ENCODE results near the gene LMBRD2. TPM values are rescaled to one million over a fixed set of nuclear protein-coding genes. Genes with fewer than 3 reads are reported as not detected.
A peak's percentile ranks its signal among the peaks of the same experiment; 100 is the strongest.
"Not testable (repeated sequence)": the region's sequence is repeated elsewhere in the genome, so short reads cannot be mapped to it uniquely, and the experiment has no call there.

The LMBRD2 gene
- total RNA-seq (12.4 TPM), polyA plus RNA-seq (4.3 TPM)
- long read RNA-seq, donor 1, full-length matches to known transcripts = 1 of 1 reads
- long read RNA-seq, donor 1, partial matches to known transcripts = 0 of 1 reads
- long read RNA-seq, donor 1, other reads (novel, unspliced or antisense) = 0 of 1 reads
- long read RNA-seq, donor 2 = 0 reads
- long read RNA-seq, donor 3, full-length matches to known transcripts = 1 of 1 reads
- long read RNA-seq, donor 3, partial matches to known transcripts = 0 of 1 reads
- long read RNA-seq, donor 3, other reads (novel, unspliced or antisense) = 0 of 1 reads
- long read RNA-seq, donor 4, full-length matches to known transcripts = 1 of 1 reads
- long read RNA-seq, donor 4, partial matches to known transcripts = 0 of 1 reads
- long read RNA-seq, donor 4, other reads (novel, unspliced or antisense) = 0 of 1 reads
- long read RNA-seq, donor 5, full-length matches to known transcripts = 2 of 2 reads
- long read RNA-seq, donor 5, partial matches to known transcripts = 0 of 2 reads
- long read RNA-seq, donor 5, other reads (novel, unspliced or antisense) = 0 of 2 reads
- long read RNA-seq, donor 6, full-length matches to known transcripts = 1 of 1 reads
- long read RNA-seq, donor 6, partial matches to known transcripts = 0 of 1 reads
- long read RNA-seq, donor 6, other reads (novel, unspliced or antisense) = 0 of 1 reads
- long read RNA-seq, donor 7, full-length matches to known transcripts = 1 of 1 reads
- long read RNA-seq, donor 7, partial matches to known transcripts = 0 of 1 reads
- long read RNA-seq, donor 7, other reads (novel, unspliced or antisense) = 0 of 1 reads
- long read RNA-seq, donor 8 = 0 reads
- long read RNA-seq, donor 9, full-length matches to known transcripts = 1 of 1 reads
- long read RNA-seq, donor 9, partial matches to known transcripts = 0 of 1 reads
- long read RNA-seq, donor 9, other reads (novel, unspliced or antisense) = 0 of 1 reads
- long read RNA-seq, donor 10, full-length matches to known transcripts = 1 of 1 reads
- long read RNA-seq, donor 10, partial matches to known transcripts = 0 of 1 reads
- long read RNA-seq, donor 10, other reads (novel, unspliced or antisense) = 0 of 1 reads

GRCh38 chr5:36151434-36152323 is at the start of gene LMBRD2, which contains the start of gene SKP2:
Gene LMBRD2, minus strand, starts transcription at chr5:36151887. Its CDS starts 8,538 bp downstream, at chr5:36143349.
Gene SKP2, plus strand, starts transcription at chr5:36152111. Its CDS starts 152 bp downstream, at chr5:36152263.
- Histone ChIP-seq H3K4me1 (ENCODE audit: control insufficient read depth in 2 of 2, insufficient read depth in 2 of 2, low read length in 2 of 2) (peaks cover 6 to 17% of the 10 kb centered on the region in 2 donors), H3K36me3 (ENCODE audit: control insufficient read depth in 2 of 2, insufficient read depth in 2 of 2, low read length in 1 of 2) (peaks cover 7 to 30% of the 10 kb centered on the region in 2 donors), H3K9me3 (ENCODE audit: control insufficient read depth in 2 of 2, insufficient read depth in 1 of 2, low read length in 1 of 2) (no peaks in the 10 kb centered on the region), H3K27ac (ENCODE audit: low read depth in 1 of 2, low read length in 1 of 2) (peak within 1 kb of the TSS; percentile 72 to 89), H3K4me3 (ENCODE audit: low read length in 2 of 2) (peak within 1 kb of the TSS; percentile 75 to 80), H3K27me3 (ENCODE audit: control insufficient read depth in 2 of 2, insufficient read depth in 1 of 2, low read length in 1 of 2) (no peaks in the 10 kb centered on the region)
- DNase-seq (ENCODE audit: low read depth in 6 of 9, low spot score in 9 of 9) = peak; percentile 96 to 99 (median 98)
- under 1% methylated on average over 81 of the region's 81 CpGs for WGBS

GRCh38 chr5:36200513-36200912 is 48.8 kb upstream of the LMBRD2 start:
- Histone ChIP-seq H3K27ac (ENCODE audit: low read depth in 1 of 2, low read length in 1 of 2) (no peak overlapping the region), H3K9me3 (ENCODE audit: control insufficient read depth in 2 of 2, insufficient read depth in 1 of 2, low read length in 1 of 2) (no peaks in the 10 kb centered on the region), H3K4me3 (ENCODE audit: low read length in 2 of 2) (no peak overlapping the region), H3K27me3 (ENCODE audit: control insufficient read depth in 2 of 2, insufficient read depth in 1 of 2, low read length in 1 of 2) (no peaks in the 10 kb centered on the region), H3K36me3 (ENCODE audit: control insufficient read depth in 2 of 2, insufficient read depth in 2 of 2, low read length in 1 of 2) (peaks cover 4 to 23% of the 10 kb centered on the region in 2 donors), H3K4me1 (ENCODE audit: control insufficient read depth in 2 of 2, insufficient read depth in 2 of 2, low read length in 2 of 2) (no peaks in the 10 kb centered on the region)
- 98% methylated on average over 4 of the region's 4 CpGs for WGBS
- no peak for DNase-seq (ENCODE audit: low read depth in 6 of 9, low spot score in 9 of 9)

GRCh38 chr5:36199620-36200019 is 47.9 kb upstream of the LMBRD2 start:
- no peaks in the 10 kb centered on the region for H3K27me3 ChIP-seq (ENCODE audit: control insufficient read depth in 2 of 2, insufficient read depth in 1 of 2, low read length in 1 of 2)
- H3K36me3 ChIP-seq (ENCODE audit: control insufficient read depth in 2 of 2, insufficient read depth in 2 of 2, low read length in 1 of 2) = peaks cover 4 to 25% of the 10 kb centered on the region in 2 donors
- no peaks in the 10 kb centered on the region for H3K9me3 ChIP-seq (ENCODE audit: control insufficient read depth in 2 of 2, insufficient read depth in 1 of 2, low read length in 1 of 2)
- H3K4me3 ChIP-seq (ENCODE audit: low read length in 2 of 2) = no peak overlapping the region
- no peak overlapping the region for H3K27ac ChIP-seq (ENCODE audit: low read depth in 1 of 2, low read length in 1 of 2)
- H3K4me1 ChIP-seq (ENCODE audit: control insufficient read depth in 2 of 2, insufficient read depth in 2 of 2, low read length in 2 of 2) = no peaks in the 10 kb centered on the region
- no peak for DNase-seq (ENCODE audit: low read depth in 6 of 9, low spot score in 9 of 9)
- WGBS = 98% methylated on average over 2 of the region's 2 CpGs

- not testable (repeated sequence) for DNase-seq (ENCODE audit: low read depth in 6 of 9, low spot score in 9 of 9); H3K9me3 ChIP-seq (ENCODE audit: control insufficient read depth in 2 of 2, insufficient read depth in 1 of 2, low read length in 1 of 2); H3K4me1 ChIP-seq (ENCODE audit: control insufficient read depth in 2 of 2, insufficient read depth in 2 of 2, low read length in 2 of 2); H3K27ac ChIP-seq (ENCODE audit: low read depth in 1 of 2, low read length in 1 of 2); H3K27me3 ChIP-seq (ENCODE audit: control insufficient read depth in 2 of 2, insufficient read depth in 1 of 2, low read length in 1 of 2); H3K4me3 ChIP-seq (ENCODE audit: low read length in 2 of 2)
- H3K36me3 ChIP-seq (ENCODE audit: control insufficient read depth in 2 of 2, insufficient read depth in 2 of 2, low read length in 1 of 2) = peaks cover 4 to 25% of the 10 kb centered on the region in 2 donors
- WGBS = 97% methylated on average over 3 of the region's 3 CpGs
Measured at GRCh38 chr5:36198783-36199182, 47.1 kb upstream of the LMBRD2 start.

GRCh38 chr5:36198281-36198680 is 46.6 kb upstream of the LMBRD2 start:
- Histone ChIP-seq H3K27me3 (ENCODE audit: control insufficient read depth in 2 of 2, insufficient read depth in 1 of 2, low read length in 1 of 2) (no peaks in the 10 kb centered on the region), H3K27ac (ENCODE audit: low read depth in 1 of 2, low read length in 1 of 2) (no peak overlapping the region)

GRCh38 chr5:36193746-36194145 is 42.1 kb upstream of the LMBRD2 start:
- peaks cover 4 to 5% of the 10 kb centered on the region in 2 donors for H3K9me3 ChIP-seq (ENCODE audit: control insufficient read depth in 2 of 2, insufficient read depth in 1 of 2, low read length in 1 of 2)
- 99% methylated on average over 5 of the region's 5 CpGs for WGBS
- no peak overlapping the region for H3K27ac ChIP-seq (ENCODE audit: low read depth in 1 of 2, low read length in 1 of 2)
- no peak overlapping the region for H3K4me3 ChIP-seq (ENCODE audit: low read length in 2 of 2)
- no peaks in the 10 kb centered on the region for H3K27me3 ChIP-seq (ENCODE audit: control insufficient read depth in 2 of 2, insufficient read depth in 1 of 2, low read length in 1 of 2)
- H3K4me1 ChIP-seq (ENCODE audit: control insufficient read depth in 2 of 2, insufficient read depth in 2 of 2, low read length in 2 of 2) = no peaks in the 10 kb centered on the region
- no peak for DNase-seq (ENCODE audit: low read depth in 6 of 9, low spot score in 9 of 9)
- H3K36me3 ChIP-seq (ENCODE audit: control insufficient read depth in 2 of 2, insufficient read depth in 2 of 2, low read length in 1 of 2) = peaks cover 11 to 24% of the 10 kb centered on the region in 2 donors

More at GRCh38 chr5:36198281-36198680, 46.6 kb upstream of the LMBRD2 start:
- Histone ChIP-seq H3K9me3 (ENCODE audit: control insufficient read depth in 2 of 2, insufficient read depth in 1 of 2, low read length in 1 of 2) (no peaks in the 10 kb centered on the region), H3K36me3 (ENCODE audit: control insufficient read depth in 2 of 2, insufficient read depth in 2 of 2, low read length in 1 of 2) (peaks cover 4 to 25% of the 10 kb centered on the region in 2 donors), H3K4me3 (ENCODE audit: low read length in 2 of 2) (no peak overlapping the region), H3K4me1 (ENCODE audit: control insufficient read depth in 2 of 2, insufficient read depth in 2 of 2, low read length in 2 of 2) (no peaks in the 10 kb centered on the region)
- DNase-seq (ENCODE audit: low read depth in 6 of 9, low spot score in 9 of 9) = no peak

- H3K4me3 ChIP-seq (ENCODE audit: low read length in 2 of 2); H3K9me3 ChIP-seq (ENCODE audit: control insufficient read depth in 2 of 2, insufficient read depth in 1 of 2, low read length in 1 of 2); H3K4me1 ChIP-seq (ENCODE audit: control insufficient read depth in 2 of 2, insufficient read depth in 2 of 2, low read length in 2 of 2); H3K27ac ChIP-seq (ENCODE audit: low read depth in 1 of 2, low read length in 1 of 2); H3K27me3 ChIP-seq (ENCODE audit: control insufficient read depth in 2 of 2, insufficient read depth in 1 of 2, low read length in 1 of 2); DNase-seq (ENCODE audit: low read depth in 6 of 9, low spot score in 9 of 9): not testable (repeated sequence)
- H3K36me3 ChIP-seq (ENCODE audit: control insufficient read depth in 2 of 2, insufficient read depth in 2 of 2, low read length in 1 of 2) = peaks cover 8 to 24% of the 10 kb centered on the region in 2 donors
- WGBS = 98% methylated on average over 4 of the region's 4 CpGs
Measured at GRCh38 chr5:36184408-36184807, 32.7 kb upstream of the LMBRD2 start.

- H3K27me3 ChIP-seq (ENCODE audit: control insufficient read depth in 2 of 2, insufficient read depth in 1 of 2, low read length in 1 of 2) = no peaks in the 10 kb centered on the region
- H3K27ac ChIP-seq (ENCODE audit: low read depth in 1 of 2, low read length in 1 of 2) = no peak overlapping the region
- peaks cover 16 to 45% of the 10 kb centered on the region in 2 donors for H3K36me3 ChIP-seq (ENCODE audit: control insufficient read depth in 2 of 2, insufficient read depth in 2 of 2, low read length in 1 of 2)
- no peaks in the 10 kb centered on the region for H3K9me3 ChIP-seq (ENCODE audit: control insufficient read depth in 2 of 2, insufficient read depth in 1 of 2, low read length in 1 of 2)
- H3K4me1 ChIP-seq (ENCODE audit: control insufficient read depth in 2 of 2, insufficient read depth in 2 of 2, low read length in 2 of 2) = no peaks in the 10 kb centered on the region
- whole genome bisulfite sequencing = 98% methylated on average over 2 of the region's 2 CpGs
- DNase-seq (ENCODE audit: low read depth in 6 of 9, low spot score in 9 of 9) = no peak
- no peak overlapping the region for H3K4me3 ChIP-seq (ENCODE audit: low read length in 2 of 2)
Measured at GRCh38 chr5:36181774-36182173, 30.1 kb upstream of the LMBRD2 start.

All from thymus (tissue), 14 donors.